DOHH2 (cell line): ENCODE data around the gene MROH2B.

Experiments used
- EZH2phosphoT487 ChIP-seq: fragments of 200-600 bp; sonication (generic); IDR thresholded peaks from 2 replicates; pipeline ENCODE4 v1.6.1; 2017; ENCODE audit warnings: borderline replicate concordance, mild to moderate bottlenecking, antibody characterized with exemption, low read length, moderate library complexity, mixed read lengths
- TF ChIP-seq, protein P1 (sequence below): fragments of 200-600 bp; sonication (generic); IDR thresholded peaks from one replicate; pipeline ENCODE4 v1.5.1; 2014; ENCODE audit warnings: antibody characterized with exemption, mild to moderate bottlenecking, low read depth, low read length; ENCODE audit not compliant: poor library complexity, severe bottlenecking

DNA sequence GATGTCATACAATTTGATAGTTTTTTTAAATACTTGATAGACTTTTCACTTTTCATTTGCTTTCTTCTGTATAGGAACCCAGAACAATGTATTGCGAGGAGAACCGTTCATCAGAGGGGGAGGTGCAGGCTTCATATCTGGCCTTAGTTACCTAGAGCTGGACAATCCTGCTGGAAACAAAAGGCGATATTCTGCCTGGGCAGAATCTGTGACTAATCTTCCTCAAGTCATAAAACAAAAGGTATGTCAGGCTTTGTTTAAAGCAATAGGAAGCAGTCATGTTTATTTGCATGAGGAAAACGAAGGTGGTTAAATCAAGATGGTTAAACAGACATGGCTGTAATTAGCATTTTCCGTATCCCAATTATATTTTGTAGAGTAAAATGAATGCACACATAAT lies 115.8 kb downstream of the MROH2B start:
- no peak for TF ChIP-seq EZH2phosphoT487
- TF ChIP-seq, protein P1, sequence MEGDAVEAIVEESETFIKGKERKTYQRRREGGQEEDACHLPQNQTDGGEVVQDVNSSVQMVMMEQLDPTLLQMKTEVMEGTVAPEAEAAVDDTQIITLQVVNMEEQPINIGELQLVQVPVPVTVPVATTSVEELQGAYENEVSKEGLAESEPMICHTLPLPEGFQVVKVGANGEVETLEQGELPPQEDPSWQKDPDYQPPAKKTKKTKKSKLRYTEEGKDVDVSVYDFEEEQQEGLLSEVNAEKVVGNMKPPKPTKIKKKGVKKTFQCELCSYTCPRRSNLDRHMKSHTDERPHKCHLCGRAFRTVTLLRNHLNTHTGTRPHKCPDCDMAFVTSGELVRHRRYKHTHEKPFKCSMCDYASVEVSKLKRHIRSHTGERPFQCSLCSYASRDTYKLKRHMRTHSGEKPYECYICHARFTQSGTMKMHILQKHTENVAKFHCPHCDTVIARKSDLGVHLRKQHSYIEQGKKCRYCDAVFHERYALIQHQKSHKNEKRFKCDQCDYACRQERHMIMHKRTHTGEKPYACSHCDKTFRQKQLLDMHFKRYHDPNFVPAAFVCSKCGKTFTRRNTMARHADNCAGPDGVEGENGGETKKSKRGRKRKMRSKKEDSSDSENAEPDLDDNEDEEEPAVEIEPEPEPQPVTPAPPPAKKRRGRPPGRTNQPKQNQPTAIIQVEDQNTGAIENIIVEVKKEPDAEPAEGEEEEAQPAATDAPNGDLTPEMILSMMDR, result no peak
